Neuronal stem cell (in vitro differentiated cells): Measurements from ENCODE around the gene HSD3B7.

Experiments used
- DNase-seq: peaks from one replicate; pipeline ENCODE4 v3.0.0-alpha.2; 2013; ENCODE audit warnings: low spot score
- H2AFZ ChIP-seq: one replicate; pipeline ENCODE4 v1.6.1; 2013; ENCODE audit warnings: mild to moderate bottlenecking, low read length, inconsistent platforms
- H2AK5ac ChIP-seq: 2 replicates; pipeline ENCODE4 v1.6.1; 2013; ENCODE audit warnings: low read depth, mild to moderate bottlenecking, inconsistent platforms, low read length, moderate library complexity, mixed read lengths
- H2BK120ac ChIP-seq: 2 replicates; pipeline ENCODE4 v1.6.1; 2013; ENCODE audit warnings: low read depth, mild to moderate bottlenecking, inconsistent platforms, low read length, moderate library complexity, mixed read lengths
- H2BK12ac ChIP-seq: one replicate; pipeline ENCODE4 v1.6.1; 2013; ENCODE audit warnings: low read length, inconsistent platforms
- H2BK15ac ChIP-seq: 2 replicates; pipeline ENCODE4 v1.6.1; 2013; ENCODE audit warnings: mild to moderate bottlenecking, low read length, inconsistent platforms, mixed read lengths
- H2BK5ac ChIP-seq: one replicate; pipeline ENCODE4 v1.6.1; 2013; ENCODE audit warnings: inconsistent platforms, mild to moderate bottlenecking, low read length, moderate library complexity
- H3K14ac ChIP-seq: one replicate; pipeline ENCODE4 v1.6.1; 2013; ENCODE audit warnings: low read length, inconsistent platforms
- H3K18ac ChIP-seq: 2 replicates; pipeline ENCODE4 v1.6.1; 2013; ENCODE audit warnings: low read length, inconsistent platforms
- H3K23ac ChIP-seq: 2 replicates; pipeline ENCODE4 v1.6.1; 2013; ENCODE audit warnings: low read depth, mild to moderate bottlenecking, mixed read lengths, low read length, inconsistent platforms; ENCODE audit not compliant: poor library complexity
- H3K27ac ChIP-seq: replicated peaks from 3 replicates; pipeline ENCODE4 v1.5.1; 2013; ENCODE audit warnings: low read length, inconsistent platforms
- H3K27me3 ChIP-seq, 3 experiments: 2 replicates each; pipeline ENCODE4 v1.6.1; 2013; ENCODE audit warnings: low read length in 3 of 3, mild to moderate bottlenecking in 2 of 3, inconsistent platforms in 1 of 3, low read depth in 1 of 3, mixed read lengths in 1 of 3, moderate library complexity in 1 of 3; ENCODE audit not compliant: control insufficient read depth in 3 of 3, insufficient read depth in 3 of 3
- H3K36me3 ChIP-seq, 2 donors: replicated peaks in 1 of 2; 2 replicates each; pipeline ENCODE4 v1.6.1; 2013; ENCODE audit warnings: low read length in 2 of 2; ENCODE audit not compliant: control insufficient read depth in 2 of 2, insufficient read depth in 2 of 2
- H3K4ac ChIP-seq: 2 replicates; pipeline ENCODE4 v1.6.1; 2013; ENCODE audit warnings: inconsistent platforms, mild to moderate bottlenecking, low read length, moderate library complexity
- H3K4me1 ChIP-seq, 2 donors: 1 replicate in 1 of 2; 2 replicates in 1 of 2; pipeline ENCODE4 v1.6.1; 2013; ENCODE audit warnings: low read length in 2 of 2, low read depth in 1 of 2; ENCODE audit not compliant: control insufficient read depth in 2 of 2, insufficient read depth in 1 of 2
- H3K4me2 ChIP-seq: one replicate; pipeline ENCODE4 v1.6.1; 2013; ENCODE audit warnings: mild to moderate bottlenecking, low read length, inconsistent platforms; ENCODE audit not compliant: insufficient read depth, poor library complexity, severe bottlenecking
- H3K4me3 ChIP-seq, 2 donors: 2 replicates each; pipeline ENCODE4 v1.5.1; 2013; ENCODE audit warnings: low read length in 2 of 2, mild to moderate bottlenecking in 2 of 2, inconsistent platforms in 1 of 2, moderate library complexity in 1 of 2
- H3K79me1 ChIP-seq: one replicate; pipeline ENCODE4 v1.6.1; 2013; ENCODE audit warnings: low read depth, mild to moderate bottlenecking, inconsistent platforms, low read length, moderate library complexity
- H3K9ac ChIP-seq: one replicate; pipeline ENCODE4 v1.6.1; 2013; ENCODE audit warnings: mild to moderate bottlenecking, low read depth, low read length, inconsistent platforms; ENCODE audit not compliant: poor library complexity
- H3K9me3 ChIP-seq, 2 donors: replicated peaks in 1 of 2; 2 replicates each; pipeline versions ENCODE3 to v1.6.1; 2013; ENCODE audit warnings: low read length in 2 of 2, mild to moderate bottlenecking in 2 of 2, inconsistent platforms in 1 of 2, low read depth in 1 of 2, mixed read lengths in 1 of 2, moderate library complexity in 1 of 2; ENCODE audit not compliant: control insufficient read depth in 2 of 2, insufficient read depth in 1 of 2
- H4K8ac ChIP-seq: one replicate; pipeline ENCODE4 v1.6.1; 2013; ENCODE audit warnings: low read depth, mild to moderate bottlenecking, inconsistent platforms, low read length, moderate library complexity
- H4K91ac ChIP-seq: one replicate; pipeline ENCODE4 v1.6.1; 2013; ENCODE audit warnings: low read length, low read depth, mild to moderate bottlenecking, inconsistent platforms; ENCODE audit not compliant: poor library complexity
- WGBS, 2 donors: extraction: QIAGEN DNeasy Blood & Tissue Kit; methylation state at CpG; one replicate each; pipeline ENCODE4 v1.1.7; 2013; ENCODE audit warnings: missing lambda C conversion rate in 2 of 2, mixed read lengths in 1 of 2; ENCODE audit not compliant: insufficient read length in 2 of 2, insufficient replicate concordance in 1 of 2; ENCODE audit errors: extremely low coverage in 2 of 2; 5-methylcytosine and 5-hydroxymethylcytosine counted together

HSD3B7 gene

GRCh38 chr16:30980023-30980371 is 5.0 kb upstream of the HSD3B7 start:
- Histone ChIP-seq H3K36me3 (peaks cover 59 to 91% of the 10 kb centered on the region in 2 donors), H2AK5ac (no peak overlapping the region), H2BK12ac (no peak overlapping the region), H3K9ac (no peak overlapping the region), H2AFZ (no peak overlapping the region), H3K14ac (no peak overlapping the region), H3K79me1 (peaks cover 5% of the 10 kb centered on the region), H3K23ac (no peak overlapping the region), H3K9me3 (no peaks in the 10 kb centered on the region), H4K91ac (no peak overlapping the region), H2BK120ac (no peak overlapping the region), H2BK15ac (no peak overlapping the region), H3K4me3 (no peak overlapping the region), H3K27ac (no peak overlapping the region), H3K18ac (no peak overlapping the region), H3K27me3 (no peaks in the 10 kb centered on the region), H2BK5ac (no peak overlapping the region), H3K4ac (no peak overlapping the region), H3K4me2 (no peak overlapping the region), H3K4me1 (peaks cover 0 to under 1% of the 10 kb centered on the region in 2 donors), H4K8ac (no peak overlapping the region)
- no CpG with 5 or more reads among the region's 15 CpGs for WGBS, 2 donors
- DNase-seq = no peak

DNA sequence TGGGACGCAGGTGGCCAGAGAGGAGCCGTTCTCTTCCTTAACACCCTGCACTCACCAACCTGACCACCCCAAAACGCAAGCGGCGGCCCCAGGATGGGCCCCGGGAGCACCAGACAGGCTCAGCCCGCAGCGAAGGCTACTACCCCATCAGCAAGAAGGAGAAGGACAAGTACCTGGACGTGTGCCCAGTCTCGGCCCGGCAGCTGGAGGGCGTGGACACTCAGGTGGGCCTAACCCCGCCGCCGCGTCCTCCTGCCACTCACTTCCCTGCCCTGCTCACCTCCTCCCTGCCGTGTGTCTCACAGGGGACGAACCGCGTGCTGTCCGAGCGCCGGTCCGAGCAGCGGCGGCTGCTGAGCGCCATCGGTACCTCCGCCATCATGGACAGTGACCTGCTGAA is 4.6 kb upstream of the HSD3B7 start:
- no peak overlapping the region for H4K91ac ChIP-seq

DNA sequence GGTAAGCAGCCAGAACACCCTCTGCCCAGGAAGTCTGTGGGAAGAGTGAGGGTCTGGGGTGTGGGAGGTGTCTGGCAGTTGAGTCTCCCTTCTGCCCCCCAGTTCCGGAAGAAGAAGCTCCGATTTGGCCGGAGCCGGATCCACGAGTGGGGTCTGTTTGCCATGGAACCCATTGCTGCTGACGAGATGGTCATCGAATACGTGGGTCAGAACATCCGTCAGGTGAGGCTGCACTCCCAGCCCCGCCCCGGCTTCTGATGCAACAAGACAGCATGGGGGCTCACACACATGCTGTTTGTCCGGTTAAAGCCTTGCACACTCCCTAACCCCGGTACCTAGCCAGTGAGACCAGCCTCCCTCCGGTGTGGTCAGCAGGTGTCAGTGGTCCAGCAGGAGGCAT is 4.0 kb upstream of the HSD3B7 start:
- Histone ChIP-seq H3K14ac (no peak overlapping the region), H2BK12ac (no peak overlapping the region), H3K36me3 (peaks cover 56 to 81% of the 10 kb centered on the region in 2 donors), H3K27ac (no peak overlapping the region), H2BK5ac (no peak overlapping the region), H2AFZ (no peak overlapping the region), H4K91ac (no peak overlapping the region), H3K79me1 (peaks cover 5% of the 10 kb centered on the region), H3K4ac (no peak overlapping the region), H4K8ac (no peak overlapping the region), H2BK15ac (no peak overlapping the region), H3K27me3 (no peaks in the 10 kb centered on the region), H3K9ac (no peak overlapping the region), H3K18ac (no peak overlapping the region), H3K23ac (no peak overlapping the region), H3K9me3 (no peaks in the 10 kb centered on the region), H3K4me1 (peaks cover 4 to 5% of the 10 kb centered on the region in 2 donors), H2BK120ac (no peak overlapping the region), H3K4me2 (no peak overlapping the region), H2AK5ac (no peak overlapping the region), H3K4me3 (no peak overlapping the region)
- WGBS, 2 donors = no CpG with 5 or more reads among the region's 14 CpGs
- DNase-seq = no peak

More for the DNA sequence above, 4.6 kb upstream of the HSD3B7 start:
- Histone ChIP-seq H3K18ac (no peak overlapping the region), H3K27ac (no peak overlapping the region), H4K8ac (no peak overlapping the region), H3K79me1 (peaks cover 5% of the 10 kb centered on the region), H3K9me3 (no peaks in the 10 kb centered on the region), H3K4me1 (peaks cover 3 to 5% of the 10 kb centered on the region in 2 donors), H2AK5ac (no peak overlapping the region), H3K4me3 (no peak overlapping the region), H3K4me2 (no peak overlapping the region), H3K9ac (no peak overlapping the region), H3K36me3 (peaks cover 59 to 86% of the 10 kb centered on the region in 2 donors), H2BK15ac (no peak overlapping the region), H2BK5ac (no peak overlapping the region), H2BK12ac (peak overlapping the region; percentile 10), H3K27me3 (no peaks in the 10 kb centered on the region), H3K4ac (no peak overlapping the region), H3K23ac (no peak overlapping the region), H2BK120ac (no peak overlapping the region), H2AFZ (no peak overlapping the region), H3K14ac (no peak overlapping the region)
- no peak for DNase-seq
- no CpG with 5 or more reads among the region's 29 CpGs for WGBS, 2 donors

- H4K91ac ChIP-seq = no peak overlapping the region
- no peak overlapping the region for H3K27ac ChIP-seq
- H2AK5ac ChIP-seq = no peak overlapping the region
- peaks cover 45 to 64% of the 10 kb centered on the region in 2 donors for H3K36me3 ChIP-seq
- no peak overlapping the region for H3K23ac ChIP-seq
- H3K18ac ChIP-seq = no peak overlapping the region
- no peak overlapping the region for H3K14ac ChIP-seq
- H3K79me1 ChIP-seq = peaks cover 5% of the 10 kb centered on the region
- no peak for DNase-seq
- H2BK120ac ChIP-seq = no peak overlapping the region
- H2BK5ac ChIP-seq = no peak overlapping the region
- no peak overlapping the region for H2BK12ac ChIP-seq
- H2BK15ac ChIP-seq = no peak overlapping the region
- no peaks in the 10 kb centered on the region for H3K27me3 ChIP-seq
- H3K9me3 ChIP-seq = no peaks in the 10 kb centered on the region
- WGBS, 2 donors = no CpG with 5 or more reads among the region's 17 CpGs
- H4K8ac ChIP-seq = no peak overlapping the region
- H3K4ac ChIP-seq = no peak overlapping the region
- H3K4me1 ChIP-seq = peaks cover 4 to 5% of the 10 kb centered on the region in 2 donors
- no peak overlapping the region for H3K4me2 ChIP-seq
- H3K4me3 ChIP-seq = no peak overlapping the region
- no peak overlapping the region for H2AFZ ChIP-seq
- no peak overlapping the region for H3K9ac ChIP-seq
These were observed 2.3 kb upstream of the HSD3B7 start for GRCh38 chr16:30982548-30983288.
